Lower lobe of right lung (tissue), 2 donors: ENCODE data around the gene KIF13A. TPM values are rescaled to one million over a fixed set of nuclear protein-coding genes. Genes with fewer than 3 reads are reported as not detected.
A peak's percentile ranks its signal among the peaks of the same experiment; 100 is the strongest.

Experiments used
- ATAC-seq, 2 donors: fragments of 200-7000 bp; cut with Tn5 transposase; one replicate each; pipeline ENCODE4 v1.9.1; 2020 to 2022; ENCODE audit warnings: mild to moderate bottlenecking in 2 of 2, moderate library complexity in 2 of 2
- DNase-seq: peaks from one replicate; pipeline ENCODE4 v3.0.0-alpha.2; 2020
- H3K27ac ChIP-seq: fragments of 200-600 bp; one replicate; pipeline ENCODE4 v1.8.0; 2022
- H3K27me3 ChIP-seq: fragments of 200-600 bp; one replicate; pipeline ENCODE4 v1.8.0; 2022; ENCODE audit warnings: low read depth
- H3K36me3 ChIP-seq: fragments of 200-600 bp; one replicate; pipeline ENCODE4 v1.8.0; 2022; ENCODE audit warnings: mild to moderate bottlenecking
- H3K4me1 ChIP-seq: fragments of 200-600 bp; one replicate; pipeline ENCODE4 v1.8.0; 2022
- H3K4me3 ChIP-seq: fragments of 200-600 bp; one replicate; pipeline ENCODE4 v1.8.0; 2022; ENCODE audit warnings: mild to moderate bottlenecking
- H3K9me3 ChIP-seq: fragments of 200-600 bp; one replicate; pipeline ENCODE4 v1.8.0; 2022
- intact Hi-C: fragments of 100-400 bp; cut with DNase I; formaldehyde crosslinking; loops from one replicate; pipeline ENCODE4 v1.11.0; 2022
- total RNA-seq: library from RNA; stranded (reverse); fragmentation: NEBNext Ultra II Directional; extraction: Animal tissue kit (Norgen Biotek cat#: 25700); gene quantifications from one replicate; pipeline ENCODE4 v1.2.1, GENCODE V29; 2021
- TF ChIP-seq, protein P1 (sequence below): fragments of 200-600 bp; IDR thresholded peaks from one replicate; pipeline ENCODE4 v1.8.0; 2022; ENCODE audit warnings: antibody characterized with exemption, mild to moderate bottlenecking
- donor health status: DM: no; HTN: yes; CAD: no; lungs with severe emphysema.

The KIF13A gene
- total RNA-seq, 1 donor from 2014 or later: 55.2 TPM

DNA sequence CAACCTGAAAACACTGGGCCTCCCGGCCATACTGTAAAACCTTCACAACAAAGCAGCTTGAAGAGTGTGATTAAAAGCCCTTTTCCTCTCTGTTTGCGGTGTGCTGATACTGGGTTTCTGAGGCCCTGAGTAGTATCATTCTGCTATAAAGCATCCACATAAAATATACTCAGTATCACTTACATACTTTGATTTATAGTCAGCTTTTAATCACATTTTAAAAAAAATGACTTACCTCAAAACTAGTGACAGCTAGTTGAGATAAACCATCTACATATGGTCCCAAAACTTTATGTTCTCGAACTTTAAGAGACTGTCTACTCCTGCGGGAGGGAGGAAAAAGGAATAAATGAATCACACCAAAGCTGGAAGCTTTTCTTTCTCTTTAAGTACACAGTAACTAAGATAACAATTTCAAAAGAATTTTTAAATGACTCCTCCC, 135.7 kb downstream of the KIF13A start:
- no peak overlapping the region for H3K27ac ChIP-seq
- H3K4me1 ChIP-seq: peaks cover 15% of the 10 kb centered on the region
- ATAC-seq (peak in 1 of 2 donors; percentile 47), DNase-seq (no peak)
- no peaks in the 10 kb centered on the region for H3K27me3 ChIP-seq
- no peak overlapping the region for H3K4me3 ChIP-seq
- peaks cover 42% of the 10 kb centered on the region for H3K36me3 ChIP-seq
- TF ChIP-seq, protein P1, sequence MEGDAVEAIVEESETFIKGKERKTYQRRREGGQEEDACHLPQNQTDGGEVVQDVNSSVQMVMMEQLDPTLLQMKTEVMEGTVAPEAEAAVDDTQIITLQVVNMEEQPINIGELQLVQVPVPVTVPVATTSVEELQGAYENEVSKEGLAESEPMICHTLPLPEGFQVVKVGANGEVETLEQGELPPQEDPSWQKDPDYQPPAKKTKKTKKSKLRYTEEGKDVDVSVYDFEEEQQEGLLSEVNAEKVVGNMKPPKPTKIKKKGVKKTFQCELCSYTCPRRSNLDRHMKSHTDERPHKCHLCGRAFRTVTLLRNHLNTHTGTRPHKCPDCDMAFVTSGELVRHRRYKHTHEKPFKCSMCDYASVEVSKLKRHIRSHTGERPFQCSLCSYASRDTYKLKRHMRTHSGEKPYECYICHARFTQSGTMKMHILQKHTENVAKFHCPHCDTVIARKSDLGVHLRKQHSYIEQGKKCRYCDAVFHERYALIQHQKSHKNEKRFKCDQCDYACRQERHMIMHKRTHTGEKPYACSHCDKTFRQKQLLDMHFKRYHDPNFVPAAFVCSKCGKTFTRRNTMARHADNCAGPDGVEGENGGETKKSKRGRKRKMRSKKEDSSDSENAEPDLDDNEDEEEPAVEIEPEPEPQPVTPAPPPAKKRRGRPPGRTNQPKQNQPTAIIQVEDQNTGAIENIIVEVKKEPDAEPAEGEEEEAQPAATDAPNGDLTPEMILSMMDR: no peak
- intact Hi-C loops: no loop called here
- no peaks in the 10 kb centered on the region for H3K9me3 ChIP-seq

DNA sequence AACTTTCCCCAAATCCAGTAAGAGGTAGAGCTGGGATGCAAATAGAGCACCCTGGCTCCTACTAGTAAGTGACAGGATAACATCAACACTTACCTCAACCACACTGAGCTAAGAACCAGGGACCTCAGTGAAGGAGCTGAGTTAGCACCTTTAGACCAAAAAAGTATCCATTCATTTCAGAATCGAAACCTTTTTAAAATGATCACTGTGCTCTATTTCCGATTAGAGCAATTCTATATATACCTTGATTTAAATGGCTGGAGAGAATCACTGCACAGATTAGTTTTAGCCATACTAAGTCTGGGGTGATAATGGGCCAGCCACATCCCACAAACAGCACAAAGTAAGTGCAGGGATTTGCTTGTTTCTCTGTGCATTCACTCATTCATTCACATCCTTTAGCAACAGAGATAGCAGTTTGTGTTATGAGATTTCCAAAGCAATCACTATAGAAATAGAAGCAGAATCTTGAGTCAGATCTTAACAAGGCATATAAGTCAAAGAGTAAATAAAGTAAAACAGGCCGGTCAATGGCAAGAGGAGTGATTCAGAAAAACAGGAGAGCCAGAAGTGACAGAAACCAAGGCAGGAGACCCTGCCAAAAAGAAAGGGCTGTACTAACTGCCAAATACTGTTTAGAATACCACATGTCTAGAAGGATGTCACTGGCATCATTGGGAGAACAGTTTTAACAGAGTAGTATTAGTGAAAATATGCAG, 136.3 kb downstream of the KIF13A start:
- Histone ChIP-seq H3K27ac (no peak overlapping the region), H3K4me3 (no peak overlapping the region), H3K36me3 (peaks cover 42% of the 10 kb centered on the region), H3K9me3 (no peaks in the 10 kb centered on the region), H3K27me3 (no peaks in the 10 kb centered on the region), H3K4me1 (peaks cover 15% of the 10 kb centered on the region)
- DNase-seq (no peak), ATAC-seq (no peak)
- TF ChIP-seq, protein P1: no peak
- intact Hi-C loops: no loop called here

DNA sequence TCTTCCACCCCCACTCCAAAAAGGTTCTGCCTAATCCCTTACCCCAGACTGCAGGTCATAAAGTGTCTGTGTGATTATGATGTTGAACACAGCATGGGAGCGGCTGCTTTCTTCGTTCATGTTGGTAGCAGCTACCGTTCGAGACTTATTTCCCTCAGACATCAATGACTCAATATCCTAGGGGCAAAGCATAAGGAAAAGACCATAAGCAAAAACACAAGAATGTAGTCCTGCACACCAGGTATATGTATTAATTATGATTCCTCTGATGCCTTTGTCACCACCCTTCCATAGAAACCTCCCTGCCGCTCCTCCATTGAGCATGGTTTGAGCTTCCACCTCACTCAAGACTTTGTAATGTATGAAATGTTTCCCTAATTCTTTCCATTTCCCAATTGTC, 137.2 kb downstream of the KIF13A start:
- intact Hi-C loops: no loop called here
- H3K36me3 ChIP-seq: peaks cover 38% of the 10 kb centered on the region
- H3K27me3 ChIP-seq: no peaks in the 10 kb centered on the region
- TF ChIP-seq, protein P1: no peak
- ATAC-seq (no peak), DNase-seq (no peak)
- H3K4me1 ChIP-seq: peaks cover 15% of the 10 kb centered on the region
- no peaks in the 10 kb centered on the region for H3K9me3 ChIP-seq
- H3K4me3 ChIP-seq: no peak overlapping the region
- no peak overlapping the region for H3K27ac ChIP-seq

DNA sequence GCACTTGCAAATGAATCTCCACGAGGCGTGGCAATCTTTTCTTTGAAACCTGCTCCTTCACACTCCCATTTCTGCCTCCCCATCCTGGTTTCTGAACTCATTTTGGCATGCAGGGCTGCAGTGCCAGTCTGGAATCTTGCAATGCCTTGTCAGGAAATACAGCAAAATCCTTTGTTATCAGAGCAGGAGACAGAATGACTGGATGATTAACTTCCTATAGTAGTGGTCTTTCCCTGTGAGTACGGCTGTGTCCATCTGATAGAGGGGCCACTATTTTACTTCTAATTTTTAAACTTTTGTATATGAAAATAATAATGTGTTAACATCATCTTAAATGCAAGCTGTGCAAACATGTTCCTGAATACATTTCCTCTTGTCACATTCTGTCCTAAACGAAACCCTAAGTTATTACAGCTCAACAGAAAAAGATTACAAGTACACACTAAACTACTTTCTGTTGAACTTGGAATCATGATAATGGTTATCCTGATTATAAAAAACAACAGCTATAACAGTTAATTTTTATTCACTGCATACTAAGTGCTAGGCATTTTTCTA, 140.2 kb downstream of the KIF13A start:
- Histone ChIP-seq H3K27me3 (no peaks in the 10 kb centered on the region), H3K36me3 (peaks cover 31% of the 10 kb centered on the region), H3K9me3 (no peaks in the 10 kb centered on the region), H3K4me1 (peaks cover 12% of the 10 kb centered on the region), H3K27ac (no peak overlapping the region), H3K4me3 (no peak overlapping the region)
- DNase-seq (no peak), ATAC-seq (no peak)
- intact Hi-C loops: loop anchor here (10.0 kb wide), 1 partner anchor 138 kb away; the partner anchor contains the start of gene KIF13A
- TF ChIP-seq, protein P1: no peak

DNA sequence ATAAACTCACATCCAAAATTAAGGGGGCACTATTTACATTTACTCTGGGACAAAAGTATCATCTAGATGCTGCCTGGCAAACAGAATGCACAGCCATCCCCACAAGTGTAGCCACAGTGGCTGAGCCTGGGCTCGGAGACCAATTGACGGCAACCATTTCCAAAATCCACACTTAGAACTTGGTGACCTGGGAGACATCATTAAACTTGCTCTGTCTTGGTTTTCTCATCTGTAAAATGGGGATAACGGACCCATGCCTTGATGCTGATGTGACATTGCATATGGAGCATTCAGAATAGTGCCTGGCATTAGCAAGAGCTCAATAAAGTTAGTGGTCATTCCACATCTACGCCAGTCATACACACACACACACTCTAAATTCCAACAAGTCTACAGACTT, 140.7 kb downstream of the KIF13A start:
- H3K27me3 ChIP-seq: no peaks in the 10 kb centered on the region
- intact Hi-C loops: loop anchor here (10.0 kb wide), 1 partner anchor 138 kb away; the partner anchor contains the start of gene KIF13A
- TF ChIP-seq, protein P1: no peak
- ATAC-seq (no peak), DNase-seq (no peak)
- peaks cover 6% of the 10 kb centered on the region for H3K4me1 ChIP-seq
- no peaks in the 10 kb centered on the region for H3K9me3 ChIP-seq
- H3K4me3 ChIP-seq: no peak overlapping the region
- H3K36me3 ChIP-seq: peaks cover 31% of the 10 kb centered on the region
- H3K27ac ChIP-seq: no peak overlapping the region
